HG02973 (cell line): ENCODE data around the gene ZBTB16.

Experiments
- ATAC-seq: cut with Tn5 transposase; IDR thresholded peaks from one replicate; pipeline ENCODE4 v1.9.1; 2021; ENCODE audit warnings: moderate library complexity; ENCODE audit not compliant: unreplicated experiment

Gene ZBTB16

GRCh38 chr11:114291842-114292680 lies 232.6 kb downstream of the ZBTB16 start:
- ATAC-seq, result no peak

- ATAC-seq, result no peak
These were observed 233.7 kb downstream of the ZBTB16 start for GRCh38 chr11:114293201-114293711.

GRCh38 chr11:114295676-114296604 lies 236.4 kb downstream of the ZBTB16 start, which contains the start of gene NNMT:
Gene NNMT, plus strand, starts transcription at chr11:114296399. Its CDS starts 158 bp downstream, at chr11:114296557.
- ATAC-seq, result no peak

GRCh38 chr11:114296605-114297372 lies 237.3 kb downstream of the ZBTB16 start:
- no peak for ATAC-seq

- ATAC-seq, result no peak
These were observed 238.5 kb downstream of the ZBTB16 start for GRCh38 chr11:114297806-114298709.

- ATAC-seq, result no peak
These were observed 239.2 kb downstream of the ZBTB16 start for GRCh38 chr11:114298710-114299109.
